GM19397 (cell line): Measurements from ENCODE around the gene APLN.

Source experiments
- ATAC-seq: cut with Tn5 transposase; IDR thresholded peaks from one replicate; pipeline ENCODE4 v1.9.1; 2021; ENCODE audit warnings: mild to moderate bottlenecking, moderate library complexity; ENCODE audit not compliant: unreplicated experiment

Gene APLN

DNA sequence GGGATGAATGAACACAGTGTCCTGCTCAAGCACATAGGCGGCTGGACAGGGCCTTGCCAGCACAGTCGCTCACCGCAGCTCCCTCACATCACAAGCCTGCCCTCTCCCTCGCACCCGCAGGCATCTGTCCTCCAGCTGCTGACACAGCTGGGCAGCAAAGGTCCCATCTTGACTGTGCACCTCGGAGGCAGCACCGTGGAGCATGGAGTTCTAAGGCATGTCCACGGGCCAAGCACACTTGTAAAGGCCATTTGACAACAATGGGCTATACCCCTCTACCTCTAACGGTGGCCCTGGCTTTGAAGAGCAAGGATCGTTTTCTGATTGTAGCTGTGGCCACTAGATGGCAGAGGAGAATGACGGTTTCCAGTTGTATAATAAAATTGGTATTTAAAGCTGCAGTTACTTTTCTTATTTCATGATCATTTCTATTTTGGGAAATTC is 53.8 kb downstream of the APLN start:
- ATAC-seq = no peak

DNA sequence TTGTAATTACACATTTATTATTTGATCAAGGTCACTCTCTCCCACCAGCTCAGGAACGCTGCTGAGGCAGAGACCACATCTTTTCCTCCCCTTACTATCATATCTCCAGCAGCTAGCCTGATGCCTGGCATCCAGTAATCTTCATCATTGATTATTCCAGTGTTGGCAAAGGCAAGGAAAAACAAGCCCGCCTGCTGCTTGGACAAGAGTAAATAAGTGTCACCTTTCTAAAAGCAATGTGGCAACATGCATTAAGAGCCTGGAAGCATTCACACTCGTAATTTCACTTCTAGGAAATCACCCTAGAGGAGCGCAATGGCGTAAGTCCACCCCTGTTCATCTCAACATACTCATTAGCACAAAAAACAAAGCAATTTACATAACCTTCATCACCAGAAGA is 54.8 kb downstream of the APLN start:
- no peak for ATAC-seq

DNA sequence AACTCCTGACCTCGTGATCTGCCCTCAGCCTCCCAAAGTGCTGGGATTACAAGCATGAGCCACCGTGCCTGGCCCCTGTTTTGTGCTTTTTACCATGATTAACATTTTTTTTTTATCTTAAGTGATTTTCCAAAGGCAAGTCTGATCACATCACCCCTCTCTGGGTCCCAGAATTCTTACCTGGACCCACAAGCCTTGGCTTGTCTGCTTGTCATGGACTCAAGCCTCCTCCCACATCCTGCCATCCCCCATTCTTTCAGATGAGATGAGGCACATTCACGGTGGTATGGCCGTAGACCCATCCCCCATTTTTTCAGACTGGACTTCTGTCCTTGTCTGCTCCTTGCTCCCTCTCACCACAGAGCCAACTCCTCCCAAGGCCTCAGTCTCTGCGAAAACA is 55.3 kb downstream of the APLN start:
- no peak for ATAC-seq

DNA sequence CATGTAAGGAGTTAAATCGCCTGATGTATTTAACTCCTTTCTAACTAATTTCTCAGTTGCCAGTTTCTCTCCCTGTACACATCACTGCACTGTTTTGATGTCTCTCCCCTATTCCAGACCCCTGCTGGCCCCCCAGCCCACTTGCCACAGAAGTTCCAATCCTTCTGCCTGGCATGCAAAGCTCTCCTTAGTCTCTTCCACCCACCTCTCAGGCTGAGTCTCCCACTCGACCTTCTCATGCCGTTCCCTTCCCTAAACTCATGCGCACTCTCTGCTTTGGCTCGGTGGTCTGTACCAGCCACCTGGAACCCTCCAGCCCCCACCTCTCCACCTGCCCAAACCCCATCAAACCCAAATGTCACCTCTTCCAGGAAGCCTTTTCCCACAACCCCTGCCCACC is 56.9 kb downstream of the APLN start:
- ATAC-seq = no peak

DNA sequence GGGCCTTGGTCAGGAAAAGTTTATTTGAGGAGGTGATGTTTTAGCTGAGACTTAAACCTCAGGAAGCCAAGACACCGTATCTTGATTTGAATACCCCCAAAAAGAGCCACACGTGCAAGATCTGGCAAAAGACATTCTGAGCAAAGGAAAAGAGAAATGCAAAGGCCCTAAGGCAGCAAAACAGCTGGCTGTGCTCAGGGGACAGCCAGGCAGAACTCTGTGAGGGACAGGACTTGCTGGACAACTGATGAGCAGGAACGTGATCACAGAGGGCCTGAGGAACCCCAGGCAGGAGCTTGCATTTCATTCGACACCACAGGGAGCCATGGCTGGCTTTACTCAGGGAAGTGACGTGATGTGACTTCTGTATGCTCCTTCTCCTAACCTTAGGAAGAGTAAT is 58.7 kb downstream of the APLN start:
- no peak for ATAC-seq
